HUES64 (cell line): ENCODE data around the gene WDR47.
"Not testable (repeated sequence)": the region's sequence is repeated elsewhere in the genome, so short reads cannot be mapped to it uniquely, and the experiment has no call there.

Experiments
- H3K27ac ChIP-seq: 2 replicates; pipeline ENCODE4 v1.7.0; 2013; ENCODE audit warnings: low read depth, low read length, inconsistent platforms
- H3K27me3 ChIP-seq: 2 replicates; pipeline ENCODE4 v1.6.1; 2013; ENCODE audit warnings: mild to moderate bottlenecking, low read length; ENCODE audit not compliant: insufficient read depth
- H3K36me3 ChIP-seq: 2 replicates; pipeline ENCODE4 v1.6.1; 2013; ENCODE audit warnings: mild to moderate bottlenecking, low read length; ENCODE audit not compliant: insufficient read depth
- H3K4me1 ChIP-seq: 2 replicates; pipeline ENCODE4 v1.6.1; 2013; ENCODE audit warnings: mild to moderate bottlenecking, low read length, moderate library complexity; ENCODE audit not compliant: insufficient read depth
- H3K4me3 ChIP-seq: 2 replicates; pipeline ENCODE4 v1.5.1; 2013; ENCODE audit warnings: mild to moderate bottlenecking, low read length, moderate library complexity
- H3K9ac ChIP-seq: 2 replicates; pipeline ENCODE4 v1.6.1; 2013; ENCODE audit warnings: mild to moderate bottlenecking, low read depth, low read length
- H3K9me3 ChIP-seq: 2 replicates; pipeline ENCODE4 v1.6.1; 2013; ENCODE audit warnings: low read depth, low read length; ENCODE audit not compliant: insufficient read depth
- WGBS: fragments of 150-250, 120-280 bp; methylation state at CpG from one replicate; pipeline ENCODE4 v1.1.7; 2013; ENCODE audit warnings: missing lambda C conversion rate; 5-methylcytosine and 5-hydroxymethylcytosine counted together

Gene WDR47

GRCh38 chr1:109017719-109018118 is 24.2 kb downstream of the WDR47 start:
- H3K27ac ChIP-seq, H3K4me3 ChIP-seq, H3K9ac ChIP-seq, H3K27me3 ChIP-seq, H3K9me3 ChIP-seq, H3K4me1 ChIP-seq, H3K36me3 ChIP-seq: not testable (repeated sequence)
- 93% methylated on average over 6 of the region's 6 CpGs for WGBS

- 95% methylated on average over 1 of the region's 1 CpG for WGBS
- Histone ChIP-seq H3K36me3 (peaks cover 5% of the 10 kb centered on the region), H3K9me3 (no peaks in the 10 kb centered on the region), H3K4me1 (no peaks in the 10 kb centered on the region), H3K27me3 (no peaks in the 10 kb centered on the region), H3K9ac (no peak overlapping the region), H3K27ac (no peak overlapping the region), H3K4me3 (no peak overlapping the region)
Measured at GRCh38 chr1:109017134-109017533, 24.8 kb downstream of the WDR47 start.

- 94% methylated on average over 7 of the region's 7 CpGs for WGBS
- Histone ChIP-seq H3K36me3 (peaks cover 12% of the 10 kb centered on the region), H3K4me1 (no peaks in the 10 kb centered on the region)
Measured at GRCh38 chr1:109011335-109011734, 30.6 kb downstream of the WDR47 start.

GRCh38 chr1:108996622-108997021 is 45.3 kb downstream of the WDR47 start:
- H3K4me1 ChIP-seq, H3K27me3 ChIP-seq, H3K4me3 ChIP-seq, H3K9ac ChIP-seq, H3K27ac ChIP-seq: not testable (repeated sequence)
- H3K36me3 ChIP-seq, result peaks cover 20% of the 10 kb centered on the region
- WGBS, result 96% methylated on average over 3 of the region's 3 CpGs
- peaks cover 11% of the 10 kb centered on the region; the same call in 1 of the 2 replicates for H3K9me3 ChIP-seq

More at GRCh38 chr1:109011335-109011734, 30.6 kb downstream of the WDR47 start:
- no peaks in the 10 kb centered on the region for H3K27me3 ChIP-seq
- no peaks in the 10 kb centered on the region for H3K9me3 ChIP-seq
- H3K4me3 ChIP-seq, result no peak overlapping the region
- no peak overlapping the region for H3K27ac ChIP-seq
- no peak overlapping the region for H3K9ac ChIP-seq

GRCh38 chr1:108983114-108983513 is 58.8 kb downstream of the WDR47 start:
- Histone ChIP-seq H3K27ac (no peak overlapping the region), H3K27me3 (no peaks in the 10 kb centered on the region), H3K36me3 (peaks cover 18% of the 10 kb centered on the region), H3K9me3 (0 out of 2 replicates have a peak, but pooled peaks cover 3% of the 10 kb centered on the region), H3K4me1 (no peaks in the 10 kb centered on the region), H3K4me3 (no peak overlapping the region), H3K9ac (no peak overlapping the region)
- WGBS, result 89% methylated on average over 4 of the region's 4 CpGs

GRCh38 chr1:108976658-108977057 is 65.2 kb downstream of the WDR47 start:
- Histone ChIP-seq H3K4me3 (no peak overlapping the region), H3K9me3 (0 out of 2 replicates have a peak, but pooled peaks cover 3% of the 10 kb centered on the region), H3K27ac (no peak overlapping the region), H3K36me3 (peaks cover 11% of the 10 kb centered on the region; the same call in 1 of the 2 replicates), H3K4me1 (no peaks in the 10 kb centered on the region), H3K9ac (no peak overlapping the region), H3K27me3 (no peaks in the 10 kb centered on the region)
- 91% methylated on average over 4 of the region's 4 CpGs for WGBS

- Histone ChIP-seq H3K9ac (no peak overlapping the region), H3K4me1 (no peaks in the 10 kb centered on the region), H3K27ac (no peak overlapping the region), H3K36me3 (peaks cover 2% of the 10 kb centered on the region; the same call in 1 of the 2 replicates), H3K4me3 (no peak overlapping the region), H3K9me3 (no peaks in the 10 kb centered on the region), H3K27me3 (no peaks in the 10 kb centered on the region)
- 92% methylated on average over 1 of the region's 1 CpG for WGBS
Measured at GRCh38 chr1:108972951-108973350, 69.0 kb downstream of the WDR47 start.

GRCh38 chr1:108969346-108969745 is 72.6 kb downstream of the WDR47 start:
- H3K27me3 ChIP-seq, result 0 out of 2 replicates have a peak, but pooled peaks cover under 1% of the 10 kb centered on the region
- H3K27ac ChIP-seq, result no peak overlapping the region
- H3K4me3 ChIP-seq, result no peak overlapping the region
- no peaks in the 10 kb centered on the region for H3K9me3 ChIP-seq
- H3K4me1 ChIP-seq, result no peaks in the 10 kb centered on the region
- H3K36me3 ChIP-seq, result no peaks in the 10 kb centered on the region; the same call in 1 of the 2 replicates
- H3K9ac ChIP-seq, result no peak overlapping the region

GRCh38 chr1:108963052-108963686 is 78.7 kb downstream of the WDR47 start, which contains the start of gene CLCC1:
CLCC1 (minus strand) TSS chr1:108963484; CDS start chr1:108950437, 13,047 bp downstream.
- WGBS, result under 1% methylated on average over 71 of the region's 72 CpGs
- H3K27ac ChIP-seq, result peak within 1 kb of the TSS; percentile 84; the same call in 1 of the 2 replicates
- peak within 1 kb of the TSS; percentile 91 for H3K9ac ChIP-seq
- 0 out of 2 replicates have a peak, but pooled peaks cover 6% of the 10 kb centered on the region for H3K27me3 ChIP-seq
- H3K9me3 ChIP-seq, result no peaks in the 10 kb centered on the region
- no peaks in the 10 kb centered on the region for H3K36me3 ChIP-seq
- H3K4me1 ChIP-seq, result peaks cover 5% of the 10 kb centered on the region; the same call in 1 of the 2 replicates
- H3K4me3 ChIP-seq, result peak within 1 kb of the TSS; percentile 90

- 17% methylated on average over 11 of the region's 12 CpGs for WGBS
- no peaks in the 10 kb centered on the region for H3K9me3 ChIP-seq
Measured at GRCh38 chr1:108962681-108963051, 79.2 kb downstream of the WDR47 start.

GRCh38 chr1:108961752-108962486 is 80.0 kb downstream of the WDR47 start:
- Histone ChIP-seq H3K9ac (no peak overlapping the region), H3K4me1 (peaks cover 5% of the 10 kb centered on the region; the same call in 1 of the 2 replicates), H3K36me3 (no peaks in the 10 kb centered on the region), H3K9me3 (no peaks in the 10 kb centered on the region), H3K4me3 (peak overlapping the region; percentile 90), H3K27me3 (0 out of 2 replicates have a peak, but pooled peaks cover 6% of the 10 kb centered on the region), H3K27ac (no peak overlapping the region)
- WGBS, result 90% methylated on average over 15 of the region's 15 CpGs

More at GRCh38 chr1:108962681-108963051, 79.2 kb downstream of the WDR47 start:
- peaks cover 5% of the 10 kb centered on the region; the same call in 1 of the 2 replicates for H3K4me1 ChIP-seq
- H3K36me3 ChIP-seq, result no peaks in the 10 kb centered on the region
- H3K27ac ChIP-seq, result peak overlapping the region; percentile 84; the same call in 1 of the 2 replicates
- peak overlapping the region; percentile 90 for H3K4me3 ChIP-seq
- H3K27me3 ChIP-seq, result 0 out of 2 replicates have a peak, but pooled peaks cover 6% of the 10 kb centered on the region
- peak overlapping the region; percentile 91 for H3K9ac ChIP-seq
